ENCODE results near the gene NXPE3. TPM values are rescaled to one million over a fixed set of nuclear protein-coding genes. Genes with fewer than 3 reads are reported as not detected.
"Not testable (repeated sequence)": the region's sequence is repeated elsewhere in the genome, so short reads cannot be mapped to it uniquely, and the experiment has no call there.

Gene NXPE3
- total RNA-seq (2014; rRNA removed; shearing (Covaris generic)): 14.9 and 21.0 TPM in 2 replicates

GRCh38 chr3:101779047-101779821 is at the start of gene NXPE3:
NXPE3 (plus strand) TSS chr3:101779211; CDS start chr3:101785597, 6,386 bp downstream.
- DNase-seq (ENCODE audit: low spot score): peak; percentile 81

- no peak for DNase-seq (ENCODE audit: low spot score)
Measured at GRCh38 chr3:101729586-101729985, 49.4 kb upstream of the NXPE3 start.

- DNase-seq (ENCODE audit: low spot score): no peak
Measured at GRCh38 chr3:101730839-101731238, 48.2 kb upstream of the NXPE3 start.

GRCh38 chr3:101732240-101732641 is 46.8 kb upstream of the NXPE3 start:
- DNase-seq (ENCODE audit: low spot score): no peak

- no peak for DNase-seq (ENCODE audit: low spot score)
Measured at GRCh38 chr3:101735833-101736232, 43.2 kb upstream of the NXPE3 start.

- DNase-seq (ENCODE audit: low spot score): not testable (repeated sequence)
Measured at GRCh38 chr3:101741914-101742313, 37.1 kb upstream of the NXPE3 start.

- DNase-seq (ENCODE audit: low spot score): no peak
Measured at GRCh38 chr3:101744811-101745210, 34.2 kb upstream of the NXPE3 start.

DNA sequence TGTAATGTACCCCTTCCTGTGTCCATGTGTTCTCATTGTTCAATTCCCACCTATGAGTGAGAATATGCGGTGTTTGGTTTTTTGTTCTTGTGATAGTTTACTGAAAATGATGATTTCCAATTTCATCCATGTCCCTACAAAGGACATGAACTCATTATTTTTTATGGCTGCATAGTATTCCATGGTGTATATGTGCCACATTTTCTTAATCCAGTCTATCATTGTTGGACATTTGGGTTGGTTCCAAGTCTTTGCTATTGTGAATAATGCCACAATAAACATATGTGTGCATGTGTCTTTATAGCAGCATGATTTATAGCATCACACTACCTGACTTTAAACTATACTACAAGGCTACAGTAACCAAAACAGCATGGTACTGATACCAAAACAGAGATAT is 33.1 kb upstream of the NXPE3 start:
- DNase-seq (ENCODE audit: low spot score): not testable (repeated sequence)

- DNase-seq (ENCODE audit: low spot score): not testable (repeated sequence)
Measured at GRCh38 chr3:101753386-101754113, 25.5 kb upstream of the NXPE3 start.

- DNase-seq (ENCODE audit: low spot score): no peak
Measured at GRCh38 chr3:101758224-101758623, 20.8 kb upstream of the NXPE3 start.

GRCh38 chr3:101762041-101762646 is 16.9 kb upstream of the NXPE3 start:
- no peak for DNase-seq (ENCODE audit: low spot score)

DNA sequence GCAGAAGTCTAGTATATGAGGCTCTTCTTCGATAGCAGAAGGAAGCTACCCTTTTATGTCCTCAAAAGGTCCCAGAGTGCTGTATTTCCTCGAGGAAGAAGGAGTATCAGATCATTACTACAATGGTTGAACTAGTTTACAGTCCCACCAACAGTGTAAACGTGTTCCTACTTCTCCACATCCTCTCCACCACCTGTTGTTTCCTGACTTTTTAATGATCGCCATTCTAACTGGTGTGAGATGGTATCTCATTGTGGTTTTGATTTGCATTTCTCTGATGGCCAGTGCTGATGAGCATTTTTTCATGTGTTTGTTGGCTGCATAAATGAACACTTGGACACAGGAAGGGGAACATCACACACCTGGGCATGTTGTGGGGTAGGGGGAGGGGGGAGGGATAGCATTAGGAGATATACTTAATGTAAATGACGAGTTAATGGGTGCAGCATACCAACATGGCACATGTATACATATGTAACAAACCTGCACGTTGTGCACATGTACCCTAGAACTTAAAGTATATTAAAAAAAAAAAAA is 1.2 kb upstream of the NXPE3 start:
- DNase-seq (ENCODE audit: low spot score): not testable (repeated sequence)

GRCh38 chr3:101778385-101779046 is 495 bp upstream of the NXPE3 start:
- no peak for DNase-seq (ENCODE audit: low spot score)

DNA sequence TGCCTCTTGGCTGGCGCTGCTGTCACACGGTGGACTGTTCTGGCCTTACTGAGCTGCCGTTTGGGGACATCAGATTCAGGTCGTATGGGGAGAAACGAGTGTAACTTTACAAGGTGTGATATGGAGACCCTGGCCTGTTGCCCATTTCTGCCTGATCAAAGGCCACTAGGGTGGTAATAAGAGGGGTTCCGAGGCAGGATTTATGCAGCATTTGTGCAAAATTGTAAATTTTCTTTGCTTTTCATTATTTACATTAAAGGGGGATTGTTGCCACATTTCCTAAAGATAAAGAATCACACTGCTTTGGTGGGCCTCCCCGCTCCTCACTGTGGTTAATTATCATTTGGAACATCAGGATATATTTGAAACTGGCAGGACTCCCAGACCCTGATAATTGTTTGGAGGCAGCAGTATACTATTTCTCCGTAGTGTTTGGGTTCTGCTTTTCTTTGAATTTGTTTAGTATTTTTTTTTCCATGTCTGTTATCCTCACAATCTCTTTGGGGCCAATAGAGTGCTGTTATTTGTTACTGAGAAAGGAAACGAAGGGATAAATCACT is 891 bp downstream of the NXPE3 start:
- DNase-seq (ENCODE audit: low spot score): no peak

GRCh38 chr3:101780661-101781060 is 1.6 kb downstream of the NXPE3 start:
- peak; percentile 75 for DNase-seq (ENCODE audit: low spot score)

GRCh38 chr3:101781166-101781565 is 2.2 kb downstream of the NXPE3 start:
- no peak for DNase-seq (ENCODE audit: low spot score)

- DNase-seq (ENCODE audit: low spot score): no peak
Measured at GRCh38 chr3:101784855-101785613, 6.0 kb downstream of the NXPE3 start.

DNA sequence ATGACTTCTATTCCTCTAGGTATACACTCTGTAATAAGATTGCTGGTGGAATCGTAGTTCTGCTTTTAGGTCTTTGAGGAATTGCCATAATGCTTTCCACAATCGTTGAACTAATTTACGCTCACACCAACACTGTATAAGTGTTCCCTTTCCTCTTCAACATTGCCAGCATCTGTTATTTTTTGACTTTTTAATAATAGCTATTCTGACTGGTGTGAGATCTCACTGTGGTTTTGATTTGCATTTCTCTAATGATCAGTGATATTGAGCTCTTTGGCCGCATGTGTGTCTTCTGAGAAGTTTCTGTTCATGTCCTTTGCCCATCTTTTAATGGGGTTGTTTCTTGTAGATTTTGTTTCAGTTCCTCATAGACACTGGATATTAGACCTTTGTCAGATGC is 12.8 kb downstream of the NXPE3 start:
- no peak for DNase-seq (ENCODE audit: low spot score)

GRCh38 chr3:101796077-101796680 is 17.2 kb downstream of the NXPE3 start:
- DNase-seq (ENCODE audit: low spot score): no peak

- no peak for DNase-seq (ENCODE audit: low spot score)
Measured at GRCh38 chr3:101801174-101801573, 22.2 kb downstream of the NXPE3 start.

Data from H4 (cell line).